IPS-15b (cell line): ENCODE results near the gene AKAP1.
A peak's percentile ranks its signal among the peaks of the same experiment; 100 is the strongest.

Experiments
- H3K27me3 ChIP-seq: one replicate; pipeline ENCODE4 v1.6.1; 2013; ENCODE audit warnings: low read length; ENCODE audit not compliant: control insufficient read depth, insufficient read depth
- H3K36me3 ChIP-seq: one replicate; pipeline ENCODE4 v1.6.1; 2013; ENCODE audit warnings: low read length; ENCODE audit not compliant: control insufficient read depth, insufficient read depth
- H3K4me1 ChIP-seq: one replicate; pipeline ENCODE4 v1.6.1; 2013; ENCODE audit warnings: mild to moderate bottlenecking, low read length; ENCODE audit not compliant: control insufficient read depth, insufficient read depth
- H3K4me3 ChIP-seq: one replicate; pipeline ENCODE4 v1.5.1; 2013; ENCODE audit warnings: low read depth, low read length
- H3K9ac ChIP-seq: one replicate; pipeline ENCODE4 v1.6.1; 2013; ENCODE audit warnings: low read depth, mild to moderate bottlenecking, low read length
- H3K9me3 ChIP-seq: one replicate; pipeline ENCODE4 v1.6.1; 2013; ENCODE audit warnings: mild to moderate bottlenecking, low read length; ENCODE audit not compliant: control insufficient read depth, insufficient read depth

Gene AKAP1

GRCh38 chr17:57051886-57052361, 33.1 kb upstream of the AKAP1 start:
- Histone ChIP-seq H3K4me3 (no peak overlapping the region), H3K4me1 (peaks cover 6% of the 10 kb centered on the region), H3K9ac (no peak overlapping the region), H3K9me3 (no peaks in the 10 kb centered on the region), H3K27me3 (no peaks in the 10 kb centered on the region), H3K36me3 (no peaks in the 10 kb centered on the region)

DNA sequence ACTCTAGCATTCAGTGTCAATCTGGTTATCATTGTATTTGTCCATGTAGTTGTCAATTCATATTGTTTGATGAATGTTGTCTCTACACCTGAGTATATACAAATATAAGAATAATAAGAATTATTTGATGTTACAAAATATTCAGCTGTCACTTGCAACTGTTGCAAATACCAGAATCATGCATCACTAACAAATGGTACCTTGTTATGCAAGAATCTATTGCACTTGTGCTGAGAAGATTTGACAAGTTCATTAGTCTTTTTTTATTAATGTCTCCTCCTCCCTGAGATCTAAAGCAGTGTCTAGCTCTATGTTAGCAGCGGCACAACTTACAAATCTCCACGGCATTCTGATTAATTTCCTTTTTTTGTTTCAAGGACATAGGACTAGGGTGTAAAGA, 22.2 kb upstream of the AKAP1 start:
- peaks cover 1% of the 10 kb centered on the region for H3K4me1 ChIP-seq
- H3K9ac ChIP-seq: no peak overlapping the region
- H3K27me3 ChIP-seq: no peaks in the 10 kb centered on the region
- H3K36me3 ChIP-seq: no peaks in the 10 kb centered on the region
- no peaks in the 10 kb centered on the region for H3K9me3 ChIP-seq
- no peak overlapping the region for H3K4me3 ChIP-seq

DNA sequence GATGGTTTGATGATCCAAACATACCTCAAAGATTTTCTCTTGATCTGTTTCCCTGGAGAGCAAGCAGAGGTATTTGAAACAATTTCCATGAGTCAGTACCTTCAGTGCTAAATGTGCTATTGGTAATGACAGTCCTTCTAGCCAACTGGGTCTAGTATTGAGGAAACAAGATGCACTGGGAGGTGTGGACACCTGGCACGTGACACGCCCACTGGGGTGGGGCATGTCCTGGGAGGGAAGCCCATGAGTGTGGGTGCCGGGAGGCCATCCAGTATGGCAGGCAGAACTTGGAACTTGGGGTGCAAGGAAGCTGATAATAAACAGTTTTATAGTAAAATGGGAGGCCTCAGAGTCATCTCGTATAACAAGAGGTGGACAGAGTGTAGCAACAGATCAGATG, 17.9 kb upstream of the AKAP1 start:
- Histone ChIP-seq H3K36me3 (no peaks in the 10 kb centered on the region), H3K4me1 (peaks cover 8% of the 10 kb centered on the region), H3K9ac (no peak overlapping the region), H3K27me3 (no peaks in the 10 kb centered on the region), H3K9me3 (no peaks in the 10 kb centered on the region), H3K4me3 (no peak overlapping the region)

GRCh38 chr17:57067781-57068180, 17.3 kb upstream of the AKAP1 start:
- no peaks in the 10 kb centered on the region for H3K9me3 ChIP-seq
- H3K27me3 ChIP-seq: no peaks in the 10 kb centered on the region
- no peak overlapping the region for H3K4me3 ChIP-seq
- no peak overlapping the region for H3K9ac ChIP-seq
- H3K4me1 ChIP-seq: peaks cover 14% of the 10 kb centered on the region
- H3K36me3 ChIP-seq: no peaks in the 10 kb centered on the region

GRCh38 chr17:57068222-57068658, 16.8 kb upstream of the AKAP1 start:
- Histone ChIP-seq H3K9ac (no peak overlapping the region), H3K27me3 (no peaks in the 10 kb centered on the region), H3K9me3 (no peaks in the 10 kb centered on the region), H3K36me3 (no peaks in the 10 kb centered on the region), H3K4me3 (no peak overlapping the region), H3K4me1 (peaks cover 16% of the 10 kb centered on the region)

- Histone ChIP-seq H3K9me3 (no peaks in the 10 kb centered on the region), H3K9ac (no peak overlapping the region), H3K4me3 (no peak overlapping the region), H3K36me3 (no peaks in the 10 kb centered on the region), H3K27me3 (no peaks in the 10 kb centered on the region), H3K4me1 (peaks cover 16% of the 10 kb centered on the region)
Observed at GRCh38 chr17:57068707-57069106, 16.3 kb upstream of the AKAP1 start.

DNA sequence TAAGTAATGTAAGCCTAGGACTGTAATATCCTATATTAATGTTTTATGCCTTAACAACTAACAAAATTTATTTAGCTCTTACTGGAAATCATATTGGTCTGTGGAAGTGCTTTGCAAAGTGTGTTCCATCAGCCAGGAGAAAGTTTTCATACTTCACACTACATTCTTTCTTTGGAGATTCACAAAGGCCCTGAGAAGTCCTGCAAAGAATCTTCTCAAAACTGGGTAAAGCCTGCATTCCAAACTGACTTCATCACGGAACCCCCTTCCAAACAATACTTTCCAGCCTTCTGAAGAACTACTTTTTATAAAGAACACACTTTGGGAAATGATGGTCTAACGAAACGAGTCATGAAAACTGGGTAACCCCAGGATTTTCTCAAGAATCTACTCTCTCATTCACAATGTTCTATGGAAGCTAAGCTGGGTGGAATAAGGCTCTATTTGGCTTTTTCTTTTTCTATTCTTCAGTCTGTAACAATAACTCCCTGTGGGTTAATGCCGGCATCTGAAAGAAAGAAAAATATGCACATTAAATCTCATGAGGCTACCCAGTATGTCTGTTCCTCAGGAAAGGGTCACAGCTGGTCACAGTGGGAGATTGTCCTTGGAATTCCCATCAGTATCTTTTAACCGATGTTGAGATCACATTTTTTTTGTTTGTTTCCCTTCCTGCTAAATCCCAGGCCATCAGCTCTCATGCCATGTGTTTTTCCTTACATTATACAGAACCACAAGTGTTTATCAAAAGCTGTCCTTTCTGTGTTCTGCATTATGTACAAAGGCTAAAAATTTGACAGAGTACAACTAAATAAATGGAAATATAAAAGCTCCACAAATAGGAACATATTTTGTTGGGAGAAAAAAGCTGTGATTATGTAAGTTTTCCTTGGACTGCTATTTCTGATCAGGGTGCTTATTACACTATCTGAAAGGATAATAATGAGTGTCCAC, 12.8 kb upstream of the AKAP1 start:
- Histone ChIP-seq H3K36me3 (no peaks in the 10 kb centered on the region), H3K27me3 (no peaks in the 10 kb centered on the region), H3K9ac (peak overlapping the region; percentile 26), H3K9me3 (no peaks in the 10 kb centered on the region), H3K4me1 (peaks cover 16% of the 10 kb centered on the region), H3K4me3 (no peak overlapping the region)

- Histone ChIP-seq H3K4me1 (peaks cover 10% of the 10 kb centered on the region), H3K9ac (no peak overlapping the region), H3K4me3 (no peak overlapping the region), H3K27me3 (no peaks in the 10 kb centered on the region), H3K36me3 (no peaks in the 10 kb centered on the region), H3K9me3 (no peaks in the 10 kb centered on the region)
Observed at GRCh38 chr17:57073626-57074025, 11.4 kb upstream of the AKAP1 start.

- Histone ChIP-seq H3K27me3 (no peaks in the 10 kb centered on the region), H3K4me1 (peaks cover 12% of the 10 kb centered on the region), H3K9me3 (no peaks in the 10 kb centered on the region), H3K9ac (no peak overlapping the region), H3K4me3 (no peak overlapping the region), H3K36me3 (no peaks in the 10 kb centered on the region)
Observed at GRCh38 chr17:57075193-57075592, 9.9 kb upstream of the AKAP1 start.

- Histone ChIP-seq H3K9ac (no peak overlapping the region), H3K4me1 (peaks cover 12% of the 10 kb centered on the region), H3K27me3 (no peaks in the 10 kb centered on the region), H3K4me3 (no peak overlapping the region), H3K36me3 (no peaks in the 10 kb centered on the region), H3K9me3 (no peaks in the 10 kb centered on the region)
Observed at GRCh38 chr17:57075785-57076184, 9.3 kb upstream of the AKAP1 start.

GRCh38 chr17:57077000-57077399, 8.0 kb upstream of the AKAP1 start:
- Histone ChIP-seq H3K4me3 (no peak overlapping the region), H3K36me3 (no peaks in the 10 kb centered on the region), H3K9me3 (no peaks in the 10 kb centered on the region), H3K4me1 (peaks cover 12% of the 10 kb centered on the region), H3K9ac (no peak overlapping the region), H3K27me3 (no peaks in the 10 kb centered on the region)

- H3K9ac ChIP-seq: no peak overlapping the region
- no peak overlapping the region for H3K4me3 ChIP-seq
Observed at GRCh38 chr17:57078274-57078673, 6.8 kb upstream of the AKAP1 start.

More at GRCh38 chr17:57078274-57078673, 6.8 kb upstream of the AKAP1 start:
- Histone ChIP-seq H3K36me3 (no peaks in the 10 kb centered on the region), H3K27me3 (no peaks in the 10 kb centered on the region), H3K9me3 (no peaks in the 10 kb centered on the region), H3K4me1 (peaks cover 4% of the 10 kb centered on the region)
